ENCODE measurements around the gene OXCT1.
A peak's percentile ranks its signal among the peaks of the same experiment; 100 is the strongest.
"Not testable (repeated sequence)": the region's sequence is repeated elsewhere in the genome, so short reads cannot be mapped to it uniquely, and the experiment has no call there.

OXCT1 gene

DNA sequence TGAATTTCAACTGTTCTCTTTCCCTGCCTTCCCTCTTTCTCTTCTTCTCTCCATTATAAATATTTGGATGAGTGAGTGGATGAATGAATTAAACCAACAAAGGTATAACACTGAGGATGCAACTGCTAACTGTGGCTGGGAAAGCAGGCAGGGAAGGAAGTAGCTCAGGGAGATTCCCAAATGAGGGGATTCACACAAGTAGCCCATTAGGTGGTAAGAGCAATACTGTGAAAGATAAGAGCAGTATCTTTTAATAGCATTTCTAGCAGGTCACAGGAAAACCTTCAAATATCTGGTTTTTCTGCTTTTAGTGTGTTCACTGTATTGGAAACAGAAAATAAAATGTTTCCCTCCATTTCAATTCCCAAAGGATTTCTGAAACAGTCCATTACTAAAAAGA lies 105.6 kb downstream of the OXCT1 start:
- DNase-seq: no peak
- no peak for ATAC-seq (replicated peaks)
- H3K4me1 Mint-ChIP-seq: peaks cover 0 to 5% of the 10 kb centered on the region in 2 donors
- no peak overlapping the region for H3K27ac Mint-ChIP-seq
- H3K36me3 Mint-ChIP-seq: peaks cover 24 to 57% of the 10 kb centered on the region in 2 donors
- no peaks in the 10 kb centered on the region for H3K9me3 Mint-ChIP-seq
- H3K27me3 Mint-ChIP-seq: no peaks in the 10 kb centered on the region
- no peak overlapping the region for H3K4me3 Mint-ChIP-seq

DNA sequence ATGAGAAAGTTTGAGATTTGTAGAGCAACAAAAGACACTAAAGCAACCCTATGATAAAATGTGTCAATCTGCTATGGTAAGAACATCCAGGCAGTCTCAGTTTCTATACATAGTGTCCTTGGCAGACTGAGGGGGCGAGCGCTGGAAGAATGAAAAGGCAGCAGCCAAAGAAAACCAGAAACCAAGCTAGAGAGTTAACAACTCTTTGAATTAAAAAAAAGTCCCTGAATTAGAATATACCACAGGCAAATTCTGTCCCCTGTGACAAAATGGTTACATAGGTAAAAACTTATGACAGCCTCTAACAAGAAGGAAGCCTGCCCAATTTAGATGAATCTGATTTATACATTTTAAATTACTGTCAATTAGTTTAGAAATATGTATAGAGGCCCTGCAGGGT lies 106.7 kb downstream of the OXCT1 start:
- Mint-ChIP-seq H3K27me3 (no peaks in the 10 kb centered on the region), H3K9me3 (no peaks in the 10 kb centered on the region), H3K4me3 (no peak overlapping the region), H3K27ac (no peak overlapping the region), H3K36me3 (peaks cover 29 to 59% of the 10 kb centered on the region in 2 donors), H3K4me1 (peaks cover 0 to 5% of the 10 kb centered on the region in 2 donors)
- DNase-seq (no peak), ATAC-seq (replicated peaks) (no peak)

DNA sequence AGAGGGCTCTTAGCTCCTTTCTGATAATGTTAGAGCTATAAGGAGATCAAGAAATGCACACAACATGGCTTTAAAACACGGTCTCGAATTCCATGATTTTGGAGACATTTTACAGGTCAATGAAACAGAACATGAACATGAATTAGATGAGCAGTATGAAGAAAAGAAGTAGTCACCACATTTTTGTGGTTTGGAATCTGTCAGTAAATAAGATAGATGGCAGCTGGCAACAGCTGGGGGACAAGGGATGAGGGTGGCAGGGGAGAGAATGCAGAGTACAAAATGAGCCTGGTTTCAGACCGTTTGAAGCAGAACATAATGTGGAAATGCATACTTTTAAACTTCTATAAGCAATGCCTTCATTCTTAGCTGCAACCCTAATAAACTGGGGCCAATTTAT lies 107.1 kb downstream of the OXCT1 start:
- no peak overlapping the region for H3K4me3 Mint-ChIP-seq
- H3K9me3 Mint-ChIP-seq: no peaks in the 10 kb centered on the region
- H3K36me3 Mint-ChIP-seq: peaks cover 31 to 60% of the 10 kb centered on the region in 2 donors
- no peak for ATAC-seq (replicated peaks)
- no peak for DNase-seq
- H3K27ac Mint-ChIP-seq: no peak overlapping the region
- H3K4me1 Mint-ChIP-seq: peaks cover 0 to 5% of the 10 kb centered on the region in 2 donors
- H3K27me3 Mint-ChIP-seq: no peaks in the 10 kb centered on the region

DNA sequence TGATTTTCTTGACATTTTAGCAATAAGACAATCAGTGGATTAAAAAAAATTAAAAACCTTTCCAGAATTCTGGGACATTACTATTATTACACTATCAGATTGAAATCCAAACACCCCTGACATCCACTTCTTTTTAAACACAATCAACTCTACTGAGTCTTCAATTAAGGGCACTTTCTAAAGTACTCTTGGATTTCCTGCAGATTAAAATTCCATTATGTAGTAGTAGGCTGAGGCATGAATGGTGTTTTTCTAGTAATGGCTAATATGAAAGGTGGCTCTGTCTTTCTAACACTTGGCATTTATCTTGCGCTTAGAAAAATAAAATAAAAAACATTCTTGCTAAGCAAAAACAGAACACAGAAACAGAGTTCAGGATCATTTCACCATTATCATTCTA lies 107.8 kb downstream of the OXCT1 start:
- Mint-ChIP-seq H3K9me3 (no peaks in the 10 kb centered on the region), H3K4me1 (peaks cover 0 to 5% of the 10 kb centered on the region in 2 donors), H3K27me3 (no peaks in the 10 kb centered on the region), H3K36me3 (peaks cover 37 to 61% of the 10 kb centered on the region in 2 donors), H3K27ac (no peak overlapping the region), H3K4me3 (no peak overlapping the region)
- ATAC-seq (replicated peaks) (no peak), DNase-seq (no peak)

DNA sequence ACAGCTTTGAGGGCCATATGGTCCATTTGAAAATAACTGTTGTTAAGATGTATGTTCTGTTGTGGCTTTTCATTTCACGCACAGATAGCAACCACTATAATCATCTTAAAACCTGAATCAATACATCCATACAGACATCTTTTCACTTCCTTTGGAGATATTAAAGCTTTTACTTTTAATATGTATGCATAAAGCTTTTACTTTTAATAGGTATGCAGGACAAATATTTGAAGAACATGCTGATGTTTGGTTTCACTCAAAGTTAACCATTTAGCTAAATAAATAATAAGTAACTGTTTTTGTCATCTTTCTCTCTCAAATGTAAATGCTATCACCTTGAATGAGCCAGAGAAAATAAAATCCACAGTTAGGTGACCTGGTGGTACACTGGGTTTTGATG lies 108.6 kb downstream of the OXCT1 start:
- Mint-ChIP-seq H3K4me1 (peaks cover 0 to 5% of the 10 kb centered on the region in 2 donors), H3K9me3 (no peaks in the 10 kb centered on the region), H3K36me3 (peaks cover 41 to 67% of the 10 kb centered on the region in 2 donors), H3K27ac (no peak overlapping the region), H3K27me3 (no peaks in the 10 kb centered on the region), H3K4me3 (no peak overlapping the region)
- ATAC-seq (replicated peaks): no peak
- DNase-seq: no peak

DNA sequence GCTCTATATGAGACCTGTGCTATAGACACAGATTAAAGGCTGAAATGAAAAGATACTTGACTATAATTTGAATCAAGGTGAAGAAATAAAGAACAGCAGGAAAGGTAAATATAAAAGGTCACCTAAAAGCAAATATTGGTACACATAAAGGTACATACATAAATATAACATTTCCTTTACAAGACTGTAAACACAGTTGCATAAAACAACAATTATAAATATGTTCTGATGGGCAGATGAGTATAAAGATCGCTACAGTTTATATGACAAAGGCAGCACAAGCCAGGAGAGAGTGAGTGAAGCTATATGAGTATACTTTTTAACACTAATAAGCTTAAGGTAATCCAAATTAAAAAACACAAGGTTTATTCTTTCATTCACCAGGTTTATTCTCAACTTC lies 114.5 kb downstream of the OXCT1 start:
- no peaks in the 10 kb centered on the region for H3K27me3 Mint-ChIP-seq
- H3K4me3 Mint-ChIP-seq: no peak overlapping the region
- DNase-seq (no peak), ATAC-seq (replicated peaks) (no peak)
- H3K27ac Mint-ChIP-seq: no peak overlapping the region
- no peaks in the 10 kb centered on the region for H3K9me3 Mint-ChIP-seq
- H3K36me3 Mint-ChIP-seq: peaks cover 35 to 55% of the 10 kb centered on the region in 2 donors
- peaks cover 0 to 3% of the 10 kb centered on the region in 2 donors for H3K4me1 Mint-ChIP-seq

DNA sequence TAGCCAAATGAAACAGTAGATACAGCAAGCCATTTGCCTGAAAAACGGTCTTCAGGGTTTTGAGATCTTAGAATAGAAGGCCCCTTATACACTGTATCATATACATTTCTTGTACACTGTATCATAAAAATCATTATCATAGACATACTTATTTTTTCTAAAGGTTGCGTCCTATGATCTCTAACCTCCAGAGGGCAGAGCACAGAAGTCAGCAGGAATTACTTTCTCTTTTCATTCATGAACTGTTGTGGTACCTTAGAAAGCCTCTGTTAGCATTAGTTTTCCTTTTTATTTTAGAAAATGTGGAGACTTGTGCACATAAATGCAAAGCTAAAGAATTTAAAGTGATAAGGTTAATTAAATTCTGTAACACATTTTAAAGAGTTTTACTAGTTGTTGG lies 115.4 kb downstream of the OXCT1 start:
- H3K27ac Mint-ChIP-seq: no peak overlapping the region
- peaks cover 0 to 3% of the 10 kb centered on the region in 2 donors for H3K4me1 Mint-ChIP-seq
- H3K36me3 Mint-ChIP-seq: peaks cover 35 to 57% of the 10 kb centered on the region in 2 donors
- H3K4me3 Mint-ChIP-seq: no peak overlapping the region
- ATAC-seq (replicated peaks) (no peak), DNase-seq (no peak)
- H3K27me3 Mint-ChIP-seq: no peaks in the 10 kb centered on the region
- H3K9me3 Mint-ChIP-seq: no peaks in the 10 kb centered on the region

DNA sequence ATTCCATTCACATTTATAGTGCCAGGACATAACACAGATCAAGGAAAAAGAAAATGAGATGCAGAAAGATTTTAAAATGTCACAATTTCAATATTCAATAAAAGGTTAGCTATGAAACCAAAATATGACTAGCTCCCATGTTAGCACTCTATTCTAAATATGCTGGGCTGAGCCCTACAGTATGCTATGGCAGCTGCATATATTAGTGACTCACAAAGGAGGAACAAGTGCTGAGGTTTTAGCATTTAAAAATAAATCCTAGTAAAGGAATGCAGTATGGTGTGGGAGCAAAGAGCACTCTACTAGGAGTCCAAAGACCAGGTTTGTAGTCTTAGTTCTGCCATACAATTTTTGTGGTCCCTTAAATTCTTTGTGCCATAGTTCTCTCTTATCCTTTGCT lies 118.4 kb downstream of the OXCT1 start:
- Mint-ChIP-seq H3K27ac (no peak overlapping the region), H3K27me3 (no peaks in the 10 kb centered on the region), H3K4me3 (no peak overlapping the region), H3K9me3 (no peaks in the 10 kb centered on the region), H3K36me3 (peaks cover 12 to 27% of the 10 kb centered on the region in 2 donors), H3K4me1 (peaks cover 0 to 3% of the 10 kb centered on the region in 2 donors)
- ATAC-seq (replicated peaks): no peak
- no peak for DNase-seq

DNA sequence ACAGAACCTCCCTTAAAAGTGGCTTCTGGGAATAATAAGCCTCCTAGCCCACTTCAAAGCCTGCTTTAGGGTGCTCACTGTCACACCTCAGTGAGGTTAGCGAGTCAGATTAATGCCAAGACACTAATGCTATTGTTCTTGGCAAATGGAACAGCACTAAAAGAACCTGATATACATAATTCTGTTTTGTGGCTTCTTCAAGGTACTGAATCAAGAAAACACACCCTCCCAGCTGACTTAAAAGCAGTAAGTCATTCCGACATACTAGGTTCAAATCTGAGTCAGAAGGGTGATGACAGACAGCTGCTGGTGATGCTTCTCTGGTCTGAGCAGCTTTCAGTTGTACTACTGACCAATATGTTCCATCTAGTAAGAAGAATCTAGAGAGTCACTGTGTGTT lies 121.6 kb downstream of the OXCT1 start:
- DNase-seq (no peak), ATAC-seq (replicated peaks) (peak; percentile 34 to 50)
- Mint-ChIP-seq H3K27me3 (no peaks in the 10 kb centered on the region), H3K4me1 (peaks cover 0 to 3% of the 10 kb centered on the region in 2 donors), H3K27ac (no peak overlapping the region), H3K36me3 (peaks cover 17 to 25% of the 10 kb centered on the region in 2 donors), H3K4me3 (no peak overlapping the region), H3K9me3 (peaks cover 3 to 8% of the 10 kb centered on the region in 2 donors)

DNA sequence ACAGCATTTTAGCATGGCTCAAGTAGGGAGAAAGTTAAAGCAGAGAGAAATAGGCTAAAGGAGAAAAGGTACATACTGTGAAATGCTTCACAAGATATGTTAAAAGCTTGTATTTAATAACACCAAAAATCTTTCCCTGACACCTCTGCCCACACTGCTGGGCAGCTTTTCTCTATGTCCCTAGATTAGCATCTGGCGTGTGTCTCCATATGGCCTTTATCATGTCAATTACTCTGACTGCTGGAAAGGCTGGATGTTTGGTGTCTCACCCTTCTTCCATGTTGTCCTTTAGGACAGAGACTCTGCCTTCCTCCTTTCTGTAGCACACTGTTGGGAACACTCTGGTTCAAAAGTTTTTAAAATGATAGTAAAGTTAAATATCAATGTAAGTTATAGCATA lies 122.5 kb downstream of the OXCT1 start:
- peaks cover 10 to 20% of the 10 kb centered on the region in 2 donors for H3K36me3 Mint-ChIP-seq
- H3K27me3 Mint-ChIP-seq: no peaks in the 10 kb centered on the region
- peaks cover 3 to 8% of the 10 kb centered on the region in 2 donors for H3K9me3 Mint-ChIP-seq
- ATAC-seq (replicated peaks) (no peak), DNase-seq (no peak)
- H3K27ac Mint-ChIP-seq: no peak overlapping the region
- H3K4me3 Mint-ChIP-seq: no peak overlapping the region
- H3K4me1 Mint-ChIP-seq: no peaks in the 10 kb centered on the region

DNA sequence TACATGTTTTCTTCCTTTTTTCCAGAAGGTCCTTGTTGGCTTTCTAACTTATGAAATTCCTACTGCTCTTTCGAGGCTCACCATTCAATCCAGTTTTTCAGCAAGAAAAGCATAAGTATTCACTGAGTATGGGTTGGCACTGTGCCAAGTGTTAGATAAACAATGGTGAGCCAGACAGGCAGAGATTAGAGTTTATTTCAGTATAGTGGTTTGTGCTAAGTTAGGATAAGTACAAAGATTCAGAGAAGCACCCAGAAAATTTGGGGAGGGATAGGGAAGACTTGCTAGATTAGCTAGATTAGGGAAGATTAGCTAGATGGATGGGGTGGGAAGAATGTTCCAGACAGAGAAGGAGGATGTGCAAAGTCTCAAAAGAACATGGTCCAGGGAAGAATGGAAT lies 122.9 kb downstream of the OXCT1 start:
- no peak for DNase-seq
- peaks cover 3 to 8% of the 10 kb centered on the region in 2 donors for H3K9me3 Mint-ChIP-seq

DNA sequence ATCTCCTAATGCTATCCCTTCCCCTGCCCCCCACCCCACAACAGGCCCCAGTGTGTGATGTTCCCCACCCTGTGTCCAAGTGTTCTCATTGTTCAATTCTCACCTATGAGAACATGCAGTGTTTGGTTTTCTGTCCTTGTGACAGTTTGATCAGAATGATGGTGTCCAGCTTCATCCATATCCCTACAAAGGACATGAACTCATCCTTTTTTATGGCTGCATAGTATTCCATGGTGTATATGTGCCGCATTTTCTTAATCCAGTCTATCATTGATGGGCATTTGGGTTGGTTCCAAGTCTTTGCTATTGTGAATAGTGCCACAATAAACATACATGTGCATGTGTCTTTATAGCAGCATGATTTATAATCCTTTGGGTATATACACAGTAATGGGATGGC lies 127.6 kb downstream of the OXCT1 start:
- DNase-seq; H3K27me3 Mint-ChIP-seq; H3K4me3 Mint-ChIP-seq; H3K9me3 Mint-ChIP-seq; H3K4me1 Mint-ChIP-seq; ATAC-seq (replicated peaks); H3K27ac Mint-ChIP-seq: not testable (repeated sequence)
- peaks cover 35 to 49% of the 10 kb centered on the region in 2 donors for H3K36me3 Mint-ChIP-seq

More for the DNA sequence above, 122.9 kb downstream of the OXCT1 start:
- Mint-ChIP-seq H3K4me3 (no peak overlapping the region), H3K27ac (no peak overlapping the region), H3K4me1 (no peaks in the 10 kb centered on the region), H3K36me3 (peaks cover 7 to 19% of the 10 kb centered on the region in 2 donors), H3K27me3 (no peaks in the 10 kb centered on the region)
- no peak for ATAC-seq (replicated peaks)

DNA sequence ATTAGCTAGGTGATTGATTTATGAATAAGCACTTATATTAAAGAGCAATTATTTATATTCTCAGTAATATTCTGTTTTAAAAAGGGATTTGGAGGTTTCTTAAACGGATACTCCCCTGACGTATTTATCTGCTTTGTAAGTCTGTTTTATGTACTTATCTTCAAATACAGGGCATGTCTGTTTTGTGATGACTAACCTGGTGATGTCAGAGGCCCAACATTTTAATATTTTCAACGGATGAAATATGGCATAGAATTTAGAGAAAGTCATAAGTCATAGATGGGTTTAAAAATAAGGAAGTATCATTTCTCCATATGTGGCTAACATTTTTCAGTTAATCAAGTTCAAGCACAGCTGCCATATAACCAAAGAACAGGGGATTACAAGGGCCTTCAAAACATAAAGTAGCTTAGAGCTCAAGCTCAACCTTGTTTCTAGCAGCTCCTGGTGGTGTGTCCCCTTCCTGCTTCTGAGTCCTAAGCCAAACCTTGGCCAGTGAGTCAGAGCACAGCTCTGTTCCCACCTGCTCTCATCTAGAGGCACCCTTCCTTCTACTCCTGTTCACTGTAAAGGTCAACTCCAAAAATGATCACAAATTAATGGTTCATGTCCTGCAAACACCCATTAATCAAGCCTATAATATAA lies 131.4 kb downstream of the OXCT1 start:
- ATAC-seq (replicated peaks) (no peak), DNase-seq (no peak)
- Mint-ChIP-seq H3K4me1 (no peaks in the 10 kb centered on the region), H3K27ac (no peak overlapping the region), H3K4me3 (no peak overlapping the region), H3K9me3 (peaks cover 0 to 2% of the 10 kb centered on the region in 2 donors), H3K36me3 (peaks cover 48 to 54% of the 10 kb centered on the region in 2 donors), H3K27me3 (no peaks in the 10 kb centered on the region)

DNA sequence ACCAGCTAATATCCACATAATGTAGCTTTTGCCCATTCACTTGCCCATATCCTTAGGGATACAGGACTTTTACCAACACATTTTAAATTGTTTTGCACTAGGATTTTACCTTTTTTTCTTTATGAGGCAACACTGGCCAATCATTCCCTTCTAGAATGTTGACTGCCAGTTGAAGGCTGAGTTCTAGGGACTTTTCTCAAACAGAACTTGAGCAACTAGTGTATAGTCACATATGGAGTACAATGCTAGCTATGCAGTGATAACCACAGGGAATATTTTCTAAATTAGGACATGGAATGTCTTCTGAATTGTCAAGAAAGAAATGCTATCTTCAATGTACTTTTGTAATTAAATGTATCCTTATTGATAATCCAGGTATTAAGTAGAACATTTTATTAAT lies 133.6 kb downstream of the OXCT1 start:
- H3K9me3 Mint-ChIP-seq: peaks cover 0 to 2% of the 10 kb centered on the region in 2 donors
- DNase-seq: no peak

DNA sequence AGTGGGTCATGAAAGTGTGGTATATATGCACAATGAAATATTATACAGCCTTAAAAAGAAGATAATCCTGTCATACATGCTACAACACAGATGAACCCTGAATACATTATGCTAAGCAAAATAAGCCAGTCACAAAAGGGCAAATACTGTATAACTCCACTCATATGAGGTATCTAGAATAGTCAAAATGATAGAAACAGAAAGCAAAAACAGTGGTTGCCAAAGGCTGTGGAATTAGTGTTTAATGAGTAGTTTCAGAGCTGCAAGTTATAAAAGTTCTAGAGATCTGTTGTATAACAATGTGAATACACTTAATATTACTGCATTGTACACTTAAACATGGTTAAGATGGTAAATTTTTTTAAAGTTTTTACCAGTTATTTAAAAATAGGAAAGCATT lies 135.0 kb downstream of the OXCT1 start:
- H3K27me3 Mint-ChIP-seq: no peaks in the 10 kb centered on the region
- H3K27ac Mint-ChIP-seq: no peak overlapping the region
- no peak for DNase-seq
- H3K4me3 Mint-ChIP-seq: no peak overlapping the region
- H3K4me1 Mint-ChIP-seq: no peaks in the 10 kb centered on the region
- peaks cover 47 to 57% of the 10 kb centered on the region in 2 donors for H3K36me3 Mint-ChIP-seq
- no peak for ATAC-seq (replicated peaks)
- peaks cover 0 to 2% of the 10 kb centered on the region in 2 donors for H3K9me3 Mint-ChIP-seq

More for the DNA sequence above, 133.6 kb downstream of the OXCT1 start:
- Mint-ChIP-seq H3K4me3 (no peak overlapping the region), H3K36me3 (peaks cover 50 to 56% of the 10 kb centered on the region in 2 donors), H3K4me1 (no peaks in the 10 kb centered on the region), H3K27ac (no peak overlapping the region), H3K27me3 (no peaks in the 10 kb centered on the region)
- ATAC-seq (replicated peaks): no peak

All from stimulated activated naive B cell treated with anti-CD40 and anti-IgM and Interleukin-4, amounts not matched to agents 10 μg/mL and 1 μg/mL and 100 μg/mL, for 72 hours (primary cell).